Measurements from ENCODE around the gene FSHR.

The FSHR gene

DNA sequence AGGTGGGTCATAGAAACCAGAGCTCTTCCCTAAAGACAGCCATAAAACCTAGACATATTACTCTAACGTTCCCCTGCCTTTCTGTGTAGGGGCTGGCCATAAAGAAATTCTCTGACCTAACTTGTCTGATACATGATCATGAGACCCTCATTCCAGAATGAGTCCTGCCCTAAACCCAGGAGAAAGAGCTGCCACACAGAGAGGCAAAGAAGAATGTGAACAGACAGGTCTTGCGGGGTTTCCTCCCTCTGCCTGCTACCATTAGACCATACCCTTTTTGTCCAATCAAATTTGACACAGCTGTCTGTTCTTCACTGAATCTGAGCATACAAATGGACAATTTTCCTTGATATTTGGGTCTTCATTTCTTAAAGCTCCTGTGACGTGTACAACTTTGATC, 200.0 kb downstream of the FSHR start:
- no peak for DNase-seq (ENCODE audit: low spot score)

DNA sequence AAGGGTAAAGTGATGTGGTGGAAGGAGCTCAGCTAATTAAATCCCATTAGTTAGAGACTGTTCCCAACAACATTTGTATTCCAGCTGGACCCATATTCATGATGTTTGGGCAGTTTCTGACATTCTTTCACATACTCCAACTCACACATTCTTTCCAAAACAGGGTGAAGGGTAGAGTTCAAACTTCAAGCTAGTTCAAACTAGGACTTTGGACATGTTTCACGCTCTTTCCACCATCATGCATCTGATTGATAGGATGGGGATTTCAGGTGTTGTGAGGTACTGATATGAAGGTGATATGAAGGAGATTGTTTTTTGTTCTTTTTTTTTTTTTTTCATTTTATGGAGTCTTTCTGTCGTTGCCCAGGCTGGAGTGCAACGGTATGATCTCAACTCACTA, 201.7 kb downstream of the FSHR start:
- no peak for DNase-seq (ENCODE audit: low spot score)

DNA sequence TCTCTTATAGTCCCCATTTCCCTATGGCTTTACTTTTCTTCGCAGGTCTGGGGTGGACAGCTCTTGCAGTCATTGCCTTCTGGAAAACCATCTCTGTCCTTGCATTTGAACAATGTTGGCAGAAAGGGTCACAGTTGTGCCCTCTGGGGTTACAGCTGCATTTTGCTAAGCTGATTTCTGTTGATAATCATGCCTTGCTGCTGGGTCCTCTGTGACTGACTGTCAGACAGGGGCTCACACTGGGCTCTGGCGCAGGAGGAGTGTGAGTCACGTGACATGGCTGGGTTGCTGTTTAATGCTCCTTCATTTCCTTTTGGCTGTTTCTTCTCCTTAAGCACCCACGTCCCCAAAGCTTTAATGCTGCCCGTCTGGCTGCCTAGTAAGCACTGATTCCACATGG, 202.2 kb downstream of the FSHR start:
- no peak for DNase-seq (ENCODE audit: low spot score)

DNA sequence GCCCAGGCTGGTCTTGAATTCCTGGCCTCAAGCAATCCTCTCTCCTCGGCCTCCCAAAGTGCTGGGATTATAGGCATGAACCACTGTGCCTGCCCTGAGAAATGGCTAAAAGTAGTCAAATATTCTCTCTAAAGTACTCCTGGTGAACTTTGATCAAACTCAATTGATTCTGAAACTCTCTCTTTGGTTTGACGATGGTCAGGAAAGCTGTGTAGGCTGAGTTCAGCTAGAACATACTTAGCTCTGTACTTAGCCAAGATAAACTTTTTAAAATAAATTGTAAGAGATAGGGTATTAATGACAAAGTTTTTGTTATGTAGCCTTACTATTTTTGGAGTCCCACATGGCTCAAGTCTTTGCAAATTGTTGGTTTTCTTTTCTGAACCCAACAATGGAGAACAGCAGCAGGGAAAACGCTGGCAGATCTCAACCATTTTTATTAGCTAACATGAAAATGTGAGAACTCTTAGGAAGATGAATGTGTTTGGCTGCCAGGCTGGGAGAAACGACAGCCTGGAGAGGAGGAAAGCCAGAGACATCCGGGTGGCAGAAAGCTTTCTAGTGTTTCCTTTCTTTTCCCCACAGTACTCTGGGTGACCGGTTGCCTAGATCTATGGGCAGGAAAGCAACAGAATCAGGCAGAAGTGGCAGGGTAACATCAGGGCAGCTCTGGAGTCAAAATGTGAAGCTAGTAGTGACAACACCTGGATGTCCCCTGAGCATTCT, 205.8 kb downstream of the FSHR start:
- no peak for DNase-seq (ENCODE audit: low spot score)

DNA sequence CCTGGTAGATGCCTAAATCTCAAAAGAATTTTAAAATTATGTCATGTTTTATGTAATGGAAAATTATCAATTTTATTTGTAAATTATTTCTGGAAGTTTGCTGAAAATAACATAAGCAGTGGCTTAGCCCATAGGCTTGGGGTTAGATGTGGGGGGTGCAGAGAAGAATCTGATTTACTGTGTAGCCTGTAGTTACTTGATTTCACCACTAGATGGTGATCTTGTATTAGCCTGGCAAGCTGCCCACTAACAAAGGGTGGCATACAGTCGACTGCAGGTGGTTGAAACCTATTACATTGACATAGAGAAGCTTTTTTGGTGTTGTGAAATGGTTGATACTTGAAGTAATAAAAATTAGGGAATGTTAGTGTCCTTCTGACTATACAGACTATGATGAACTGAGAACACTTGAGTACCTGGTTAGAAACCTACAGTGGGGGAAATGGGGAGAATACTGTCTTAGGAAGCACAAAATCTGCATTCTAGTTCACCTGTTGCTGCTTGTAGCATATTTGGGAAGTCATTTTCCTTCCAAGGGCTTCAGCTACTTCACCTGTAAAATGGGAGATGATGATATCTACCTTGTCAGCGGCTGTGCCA, 207.8 kb downstream of the FSHR start:
- peak; percentile 76 for DNase-seq (ENCODE audit: low spot score)

DNA sequence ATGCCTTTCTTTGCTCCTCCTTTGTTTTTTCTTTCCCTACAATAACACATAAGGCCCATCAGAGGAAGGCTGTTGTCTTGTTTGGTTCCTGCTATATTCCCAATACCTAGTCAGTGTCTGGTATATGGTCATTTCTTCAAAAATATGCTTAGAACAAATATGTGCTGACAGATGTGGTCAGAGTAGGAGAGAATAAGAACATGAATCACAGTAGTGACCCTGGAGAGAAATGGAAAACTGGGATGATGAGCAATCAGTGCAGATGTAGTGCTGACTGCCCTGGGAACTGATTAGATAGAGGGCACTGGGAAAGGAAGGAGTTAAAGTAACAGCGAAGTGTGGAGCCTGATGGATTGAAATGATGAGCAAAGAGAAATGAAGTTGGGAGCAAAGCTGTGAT, 209.4 kb downstream of the FSHR start:
- no peak for DNase-seq (ENCODE audit: low spot score)

DNA sequence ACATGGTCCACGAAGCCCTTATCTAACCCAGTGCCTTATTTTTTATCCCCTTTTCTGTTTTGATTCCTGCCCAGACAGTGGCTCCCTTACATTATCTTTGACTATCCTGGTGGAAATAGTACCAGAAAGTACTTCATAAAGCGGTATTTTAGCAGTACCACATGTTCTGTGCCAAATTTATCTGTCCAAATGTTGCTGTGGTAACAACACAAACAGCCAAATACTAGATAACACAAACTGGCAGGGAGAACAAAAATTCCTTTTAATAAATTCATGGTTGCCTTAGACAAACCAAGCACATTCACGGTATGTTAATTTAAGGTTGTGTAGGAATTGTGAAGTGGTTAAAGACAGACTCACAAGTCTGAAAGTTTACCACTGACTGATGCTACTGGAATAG, 210.9 kb downstream of the FSHR start:
- DNase-seq (ENCODE audit: low spot score), result no peak

DNA sequence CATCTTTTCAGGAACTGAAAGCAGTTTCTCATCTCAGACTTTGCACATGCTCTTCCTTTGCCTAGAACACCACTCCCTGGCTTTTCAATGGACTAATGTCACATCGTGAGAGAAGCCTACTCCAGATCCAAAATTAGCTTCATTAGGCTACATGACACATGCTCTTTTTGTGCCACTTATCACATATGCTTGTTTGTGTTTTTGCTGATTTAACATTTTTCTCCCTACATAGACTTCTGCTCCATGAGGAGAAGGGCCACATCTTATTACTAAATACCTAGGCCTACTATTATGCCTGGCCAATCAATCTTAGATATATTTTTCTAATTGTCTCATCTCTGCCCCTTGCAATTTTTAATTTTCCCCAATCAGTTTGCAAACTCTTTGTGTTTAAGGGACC, 212.4 kb downstream of the FSHR start:
- no peak for DNase-seq (ENCODE audit: low spot score)

DNA sequence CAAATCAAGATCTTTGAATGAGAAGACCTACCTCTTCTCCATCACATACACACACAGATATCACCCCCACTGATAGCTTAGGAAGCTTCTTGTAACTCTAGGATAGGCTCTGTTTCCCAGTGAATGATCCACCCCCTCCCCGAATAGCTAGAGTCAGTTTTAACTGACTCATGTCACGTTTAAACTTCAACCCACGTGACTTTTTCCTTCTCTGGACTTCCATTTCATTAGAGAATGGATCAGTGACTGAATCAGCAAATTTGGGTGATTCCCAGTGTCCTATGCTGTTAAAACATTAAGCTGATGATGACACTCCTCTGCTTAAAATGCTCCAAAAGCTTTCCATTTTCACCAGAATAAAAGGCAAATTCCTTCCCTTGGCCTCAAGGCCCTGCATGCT, 212.9 kb downstream of the FSHR start:
- no peak for DNase-seq (ENCODE audit: low spot score)

DNA sequence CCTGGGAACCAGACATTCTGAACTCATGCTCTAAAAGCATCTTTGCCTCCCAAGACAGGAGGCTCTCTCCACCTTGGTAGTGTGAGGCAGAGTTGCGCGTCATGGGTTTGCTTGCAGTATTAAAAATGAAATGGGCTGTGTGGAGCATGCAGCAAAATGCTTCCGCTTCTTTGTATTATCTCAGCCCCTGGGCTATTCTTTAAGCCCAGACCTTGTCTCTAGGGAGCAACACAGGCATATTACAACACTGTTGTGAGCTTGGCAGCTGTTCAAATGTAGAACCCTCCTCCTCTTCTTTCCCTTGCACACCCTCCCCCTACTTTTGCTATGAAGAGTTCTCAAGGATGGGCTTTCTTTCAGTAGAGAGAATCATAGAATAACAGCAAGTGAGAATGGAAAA, 213.7 kb downstream of the FSHR start:
- no peak for DNase-seq (ENCODE audit: low spot score)

DNA sequence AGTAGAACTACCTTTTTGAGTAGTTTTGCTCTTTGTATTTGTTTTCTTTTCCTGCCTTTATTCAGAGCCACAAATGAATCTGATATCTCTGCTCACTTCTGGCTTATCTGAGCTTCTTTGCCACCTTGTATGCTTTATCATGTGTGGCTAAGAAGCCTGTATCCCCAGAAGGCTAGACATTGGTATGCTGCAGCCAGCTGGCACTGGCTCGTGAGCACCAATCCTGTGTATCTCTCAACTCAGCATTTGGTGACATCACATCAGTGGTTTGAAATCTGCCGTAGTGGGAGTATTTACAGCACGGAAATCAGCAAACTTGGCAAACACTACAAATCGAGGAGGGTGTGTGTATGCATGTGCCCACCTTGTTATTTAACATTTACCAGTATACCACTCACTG, 215.1 kb downstream of the FSHR start:
- DNase-seq (ENCODE audit: low spot score), result no peak

DNA sequence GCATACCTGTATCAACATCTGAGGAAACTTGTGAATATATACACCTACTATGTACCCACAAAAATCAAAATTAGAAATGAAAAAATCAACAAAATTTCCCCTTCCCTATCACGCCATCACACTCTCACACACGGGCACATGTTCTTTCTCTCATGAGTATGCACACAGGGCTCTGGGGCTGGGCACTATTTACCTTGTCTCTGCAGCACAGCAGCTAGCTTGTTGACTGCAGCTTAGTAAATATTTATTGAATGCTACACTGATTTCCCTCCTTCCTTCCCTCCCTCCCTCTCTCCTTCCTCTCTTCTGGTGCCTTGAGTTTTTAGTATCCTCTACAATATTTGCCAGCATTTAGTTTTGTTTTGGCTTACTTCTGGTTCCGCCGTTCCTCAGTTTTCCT, 216.1 kb downstream of the FSHR start:
- no peak for DNase-seq (ENCODE audit: low spot score)

DNA sequence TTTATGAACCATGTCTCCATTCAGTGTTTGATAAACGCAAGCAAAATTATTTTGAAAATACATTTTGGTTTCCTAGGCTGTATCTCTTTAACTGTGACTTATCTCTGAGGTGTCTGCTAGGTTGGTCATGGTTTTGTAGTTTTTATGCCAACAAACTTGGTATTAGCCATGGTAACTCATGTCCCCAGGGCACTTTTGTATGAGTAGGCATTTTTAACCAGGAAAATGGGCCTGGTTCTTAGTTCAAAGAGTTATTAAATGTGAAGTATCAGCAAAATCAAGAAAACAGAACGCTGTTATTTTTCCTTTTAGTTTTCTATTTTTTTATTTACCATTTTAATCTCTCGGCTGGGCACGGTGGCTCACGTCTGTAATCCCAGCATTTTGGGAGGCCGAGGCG, 219.5 kb downstream of the FSHR start:
- no peak for DNase-seq (ENCODE audit: low spot score)

DNA sequence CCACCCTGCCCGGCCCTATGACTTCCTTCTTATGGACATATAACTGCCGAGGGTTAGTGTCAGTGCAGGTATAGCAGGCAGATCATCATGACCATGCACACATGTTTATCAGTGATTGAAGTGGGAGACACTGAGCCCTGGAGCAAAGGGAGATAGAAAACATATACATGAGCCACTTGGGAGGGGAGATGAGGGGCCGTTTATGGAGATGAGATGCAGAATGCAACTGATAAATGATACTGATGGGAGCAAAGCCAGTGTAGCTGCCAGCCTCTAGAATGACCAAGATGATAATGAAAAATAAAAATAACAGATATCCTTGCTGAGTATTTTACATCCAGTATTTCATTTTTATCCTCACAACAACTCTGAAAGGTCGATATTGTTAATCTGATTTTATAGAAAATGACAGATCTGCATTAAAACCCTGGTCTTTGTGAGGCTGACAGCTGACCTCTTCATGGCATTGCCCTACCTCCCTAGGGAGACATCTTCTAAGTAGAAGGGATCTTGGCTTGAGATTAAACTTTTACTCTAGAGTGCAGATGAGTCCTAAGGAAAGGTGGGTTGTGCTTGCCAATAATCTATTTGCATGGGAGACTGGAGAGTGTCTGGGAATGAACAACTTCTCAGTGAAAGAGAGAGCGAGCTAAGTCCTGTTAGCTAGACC, 220.4 kb downstream of the FSHR start:
- DNase-seq (ENCODE audit: low spot score), result no peak

DNA sequence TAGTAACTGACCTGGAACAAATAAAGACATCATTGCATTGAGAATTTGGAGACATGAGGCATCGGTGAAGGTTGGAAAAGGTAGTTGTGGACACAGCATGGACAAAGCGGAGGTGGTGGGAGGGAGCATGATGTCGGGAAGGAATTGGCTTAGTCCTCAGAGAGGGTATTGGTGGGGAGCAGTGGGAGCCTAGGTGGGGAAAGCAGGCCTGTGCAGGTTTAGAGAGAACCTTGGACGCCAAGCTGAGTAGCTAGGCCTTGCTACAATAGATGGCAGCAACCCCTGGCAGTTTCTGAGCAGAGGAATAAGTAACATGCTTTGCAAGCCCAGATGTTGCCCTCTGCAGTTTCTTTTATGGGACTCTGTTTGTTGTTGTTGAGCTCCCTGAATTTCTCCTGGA, 221.6 kb downstream of the FSHR start:
- DNase-seq (ENCODE audit: low spot score), result no peak

DNA sequence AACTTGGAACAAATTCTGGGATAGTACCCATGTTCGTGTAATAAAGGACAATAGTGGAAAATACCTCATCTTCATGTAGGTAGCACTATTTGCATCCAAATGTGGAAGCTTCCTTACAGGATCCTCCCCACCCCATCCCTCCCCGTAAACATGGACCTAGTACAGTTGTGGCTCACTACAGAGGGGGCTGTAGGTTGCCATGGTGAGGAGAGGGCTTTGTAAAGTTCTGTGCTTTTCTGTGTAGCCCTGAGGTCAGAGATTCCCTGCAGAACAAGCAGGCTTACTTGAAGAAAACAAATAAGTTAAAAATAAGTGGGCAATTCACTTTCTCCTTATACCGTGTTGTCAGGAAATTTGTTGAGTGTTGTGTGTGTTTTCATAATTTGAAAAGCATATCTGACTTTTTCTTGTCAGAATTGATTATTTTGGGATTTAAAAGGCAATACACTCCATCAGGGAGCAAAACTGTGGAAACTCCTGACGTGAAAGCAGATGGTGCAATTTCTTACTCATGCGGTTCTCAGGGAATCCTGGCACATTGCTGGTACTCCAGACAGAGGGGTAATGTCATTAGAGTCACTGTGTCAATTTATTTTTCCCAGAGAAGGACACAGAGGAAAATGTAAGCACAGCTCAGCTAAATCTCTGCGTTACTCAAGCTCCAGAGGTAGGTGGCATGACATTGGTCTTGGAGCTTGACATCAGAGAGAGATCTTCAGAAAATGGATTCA, 224.6 kb downstream of the FSHR start:
- DNase-seq (ENCODE audit: low spot score), result peak; percentile 42

DNA sequence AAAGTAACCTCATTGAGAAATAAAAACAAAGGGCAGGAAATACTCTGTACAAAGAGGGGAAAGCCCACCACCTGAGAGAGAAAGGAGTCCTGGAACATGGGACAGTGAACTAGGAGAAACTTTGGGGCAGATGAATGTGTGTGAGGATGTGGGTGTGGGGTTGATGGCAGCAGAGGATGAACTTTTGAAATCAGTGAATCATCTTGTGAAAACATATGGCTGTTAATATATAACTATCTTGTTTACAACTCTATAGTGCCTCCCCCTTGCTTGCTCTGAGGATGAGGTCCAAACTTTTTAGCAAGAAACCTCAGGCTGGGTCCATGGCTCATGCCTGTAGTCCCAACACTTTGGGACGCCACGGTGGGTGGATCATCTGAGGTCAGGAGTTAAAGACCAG, 227.0 kb downstream of the FSHR start:
- no peak for DNase-seq (ENCODE audit: low spot score)

DNA sequence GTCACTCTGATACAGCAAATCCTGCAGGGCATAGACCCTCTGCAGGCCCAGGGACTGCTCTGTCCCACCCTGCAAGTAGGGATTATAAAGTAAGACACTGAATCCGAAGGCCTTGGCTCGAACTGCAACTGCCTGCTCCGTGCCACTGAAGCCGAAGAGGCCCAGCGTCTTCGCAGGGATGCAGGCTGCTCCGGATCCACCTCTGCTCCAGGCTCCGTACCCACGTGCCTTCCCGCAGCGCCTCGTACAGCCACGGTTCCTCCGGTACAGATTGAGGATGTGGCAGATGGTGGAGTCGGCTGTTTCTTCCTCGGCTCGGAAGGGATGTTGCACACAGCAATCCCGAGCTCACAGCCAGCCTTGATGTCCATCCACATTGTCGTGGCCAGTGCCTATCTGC, 238.4 kb downstream of the FSHR start:
- no peak for DNase-seq (ENCODE audit: low spot score)

DNA sequence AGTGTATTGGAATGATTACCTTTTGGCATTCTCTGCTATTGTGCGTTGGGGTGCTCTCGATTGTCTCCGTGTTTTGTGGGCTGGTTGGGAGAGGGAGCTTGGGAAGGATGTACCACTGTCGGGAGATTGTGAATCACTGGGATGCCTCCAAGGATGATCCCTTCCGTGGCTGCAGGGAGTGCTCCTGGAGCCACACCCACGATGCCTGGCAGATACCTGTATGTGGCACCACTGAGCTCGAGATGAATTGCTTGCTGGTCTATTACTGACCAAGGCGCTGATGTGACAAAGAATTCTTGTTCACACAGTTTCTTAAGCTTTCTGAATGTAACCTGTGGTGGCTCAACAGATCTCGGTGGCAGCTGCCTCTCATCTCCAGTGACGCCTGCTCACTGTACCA, 239.1 kb downstream of the FSHR start:
- DNase-seq (ENCODE audit: low spot score), result no peak

DNA sequence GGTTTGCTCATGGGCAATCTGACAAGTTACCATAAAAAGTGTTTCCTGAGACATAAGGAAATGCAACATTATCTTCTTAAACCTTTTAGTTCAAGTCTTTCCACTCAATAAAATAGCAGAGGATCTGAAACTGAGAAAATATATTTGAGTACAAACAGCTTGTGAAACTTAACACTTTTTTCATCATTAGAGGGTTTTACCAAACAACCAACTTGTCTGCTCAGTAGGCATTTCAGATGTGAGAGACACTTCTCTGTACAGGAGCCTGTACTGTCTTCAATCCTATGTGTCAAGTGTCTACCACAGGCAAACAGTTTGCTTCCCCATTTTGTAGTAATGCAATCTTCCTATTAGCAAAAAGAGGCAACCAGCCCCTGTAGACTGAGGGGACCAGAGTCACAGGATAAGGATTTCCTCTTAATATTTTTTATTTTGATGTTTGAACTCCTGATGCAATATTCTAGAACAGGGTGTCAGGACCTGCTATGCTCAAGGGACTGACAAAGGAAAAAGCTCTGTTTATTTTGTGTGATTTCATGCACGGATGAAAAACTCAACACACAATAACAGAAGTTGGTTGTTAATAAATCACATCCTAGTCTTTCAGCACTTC, 239.7 kb downstream of the FSHR start:
- no peak for DNase-seq (ENCODE audit: low spot score)

Measured in pons (tissue), 1 donor.